Activated naive CD4-positive, alpha-beta T cell treated with anti-CD3 and anti-CD28 coated beads, Interleukin-2, amount 10 ng/mL, durations not matched to agents 7 days and 5 days (primary cell): ENCODE measurements around the gene STK10.
"Not testable (repeated sequence)": the region's sequence is repeated elsewhere in the genome, so short reads cannot be mapped to it uniquely, and the experiment has no call there.

Source experiments
- CTCF ChIA-PET: fragments of 350-600 bp; sonication (Branson Sonifier 250); formaldehyde crosslinking; loops from one replicate; lab custom pipeline; 2021; ENCODE audit warnings: antibody characterized with exemption; lab: Charles Lee
- DNase-seq: peaks from one replicate; pipeline ENCODE4 v3.0.0-alpha.2; 2020
- H3K27ac Mint-ChIP-seq: one replicate; pipeline ENCODE4 v1.8.0; 2021; ENCODE audit warnings: mild to moderate bottlenecking, moderate library complexity, mixed read lengths
- H3K27me3 Mint-ChIP-seq: one replicate; pipeline ENCODE4 v1.8.0; 2021; ENCODE audit warnings: mild to moderate bottlenecking, mixed read lengths
- H3K36me3 Mint-ChIP-seq: one replicate; pipeline ENCODE4 v1.8.0; 2021; ENCODE audit warnings: mixed read lengths
- H3K4me1 Mint-ChIP-seq: one replicate; pipeline ENCODE4 v1.8.0; 2021; ENCODE audit warnings: mixed read lengths
- H3K4me3 Mint-ChIP-seq: one replicate; pipeline ENCODE4 v1.8.0; 2021; ENCODE audit warnings: mild to moderate bottlenecking, moderate library complexity, mixed read lengths
- H3K9me3 Mint-ChIP-seq: one replicate; pipeline ENCODE4 v1.8.0; 2021; ENCODE audit warnings: mixed read lengths

The STK10 gene

GRCh38 chr5:172207511-172207910 is 19.5 kb upstream of the STK10 start:
- Mint-ChIP-seq H3K36me3 (peaks cover 17% of the 10 kb centered on the region), H3K9me3 (no peaks in the 10 kb centered on the region), H3K27ac (no peak overlapping the region), H3K4me1 (peaks cover 4% of the 10 kb centered on the region), H3K27me3 (no peaks in the 10 kb centered on the region), H3K4me3 (no peak overlapping the region)
- DNase-seq = no peak
- CTCF ChIA-PET = no interaction called here

- H3K36me3 Mint-ChIP-seq, H3K27me3 Mint-ChIP-seq, H3K27ac Mint-ChIP-seq, H3K4me1 Mint-ChIP-seq, H3K4me3 Mint-ChIP-seq, H3K9me3 Mint-ChIP-seq, CTCF ChIA-PET, DNase-seq: not testable (repeated sequence)
Measured at GRCh38 chr5:172205984-172206383, 18.0 kb upstream of the STK10 start.

GRCh38 chr5:172200476-172200875 is 12.5 kb upstream of the STK10 start:
- no peak overlapping the region for H3K27ac Mint-ChIP-seq
- no peak overlapping the region for H3K4me3 Mint-ChIP-seq
- H3K27me3 Mint-ChIP-seq = peaks cover 40% of the 10 kb centered on the region
- no peaks in the 10 kb centered on the region for H3K36me3 Mint-ChIP-seq
- DNase-seq = no peak
- H3K9me3 Mint-ChIP-seq = no peaks in the 10 kb centered on the region
- no peaks in the 10 kb centered on the region for H3K4me1 Mint-ChIP-seq
- CTCF ChIA-PET = no interaction called here

- peaks cover 42% of the 10 kb centered on the region for H3K27me3 Mint-ChIP-seq
Measured at GRCh38 chr5:172199446-172199845, 11.4 kb upstream of the STK10 start.

GRCh38 chr5:172197775-172198174 is 9.8 kb upstream of the STK10 start:
- CTCF ChIA-PET = interaction anchor here (0.7 to 1.8 kb wide), 4 partner anchors 9 to 96 kb away, joined by 3 to 6 read pairs (median 4); no protein-coding TSS in a partner anchor

More at GRCh38 chr5:172199446-172199845, 11.4 kb upstream of the STK10 start:
- no peaks in the 10 kb centered on the region for H3K4me1 Mint-ChIP-seq
- DNase-seq = no peak
- no peaks in the 10 kb centered on the region for H3K36me3 Mint-ChIP-seq
- H3K27ac Mint-ChIP-seq = no peak overlapping the region
- H3K9me3 Mint-ChIP-seq = no peaks in the 10 kb centered on the region
- CTCF ChIA-PET = interaction anchor here (0.6 to 1.8 kb wide), 2 partner anchors 11 to 280 kb away, joined by 3 to 6 read pairs; no protein-coding TSS in a partner anchor
- H3K4me3 Mint-ChIP-seq = no peak overlapping the region

GRCh38 chr5:172194985-172195774 is 7.2 kb upstream of the STK10 start:
- peaks cover 46% of the 10 kb centered on the region for H3K27me3 Mint-ChIP-seq
- no peaks in the 10 kb centered on the region for H3K9me3 Mint-ChIP-seq
- H3K4me3 Mint-ChIP-seq = no peak overlapping the region
- no peaks in the 10 kb centered on the region for H3K4me1 Mint-ChIP-seq
- H3K36me3 Mint-ChIP-seq = no peaks in the 10 kb centered on the region
- CTCF ChIA-PET = interaction anchor here (1.0 kb wide), 1 partner anchor 90 kb away, joined by 3 read pairs; no protein-coding TSS in a partner anchor
- DNase-seq = no peak
- H3K27ac Mint-ChIP-seq = no peak overlapping the region

More at GRCh38 chr5:172197775-172198174, 9.8 kb upstream of the STK10 start:
- not testable (repeated sequence) for H3K4me1 Mint-ChIP-seq, H3K9me3 Mint-ChIP-seq, H3K36me3 Mint-ChIP-seq, H3K27ac Mint-ChIP-seq, H3K4me3 Mint-ChIP-seq, DNase-seq
- peaks cover 42% of the 10 kb centered on the region for H3K27me3 Mint-ChIP-seq

GRCh38 chr5:172193872-172194271 is 5.8 kb upstream of the STK10 start, which contains the start of gene EFCAB9:
EFCAB9 (plus strand) TSS chr5:172194172; CDS start chr5:172194173, 1 bp downstream.
- Mint-ChIP-seq H3K4me1 (peaks cover 5% of the 10 kb centered on the region), H3K4me3 (no peak within 1 kb of the TSS), H3K36me3 (no peaks in the 10 kb centered on the region), H3K27me3 (peaks cover 43% of the 10 kb centered on the region), H3K9me3 (no peaks in the 10 kb centered on the region), H3K27ac (no peak within 1 kb of the TSS)
- CTCF ChIA-PET = interaction anchor here (1.0 kb wide), 1 partner anchor 43 kb away, joined by 3 read pairs; no protein-coding TSS in a partner anchor
- DNase-seq = no peak

- peaks cover 20% of the 10 kb centered on the region for H3K27me3 Mint-ChIP-seq
- no peaks in the 10 kb centered on the region for H3K9me3 Mint-ChIP-seq
- H3K36me3 Mint-ChIP-seq = peaks cover 26% of the 10 kb centered on the region
- H3K4me3 Mint-ChIP-seq = no peak overlapping the region
- DNase-seq = no peak
- CTCF ChIA-PET = interaction anchor here (0.6 to 8.2 kb wide), 12 partner anchors 14 to 946 kb away, joined by 3 to 116 read pairs (median 7); partner anchors contain the start of gene FBXW11
- no peak overlapping the region for H3K27ac Mint-ChIP-seq
- peaks cover 17% of the 10 kb centered on the region for H3K4me1 Mint-ChIP-seq
Measured at GRCh38 chr5:172189693-172190296, 1.8 kb upstream of the STK10 start.

- DNase-seq = no peak
Measured at GRCh38 chr5:172188893-172189692, 1.1 kb upstream of the STK10 start.

GRCh38 chr5:172187118-172188032 is 649 bp downstream of the STK10 start:
- Mint-ChIP-seq H3K27ac (peak overlapping the region; percentile 94), H3K27me3 (peaks cover 20% of the 10 kb centered on the region), H3K36me3 (peaks cover 49% of the 10 kb centered on the region), H3K4me3 (peak overlapping the region; percentile 96), H3K4me1 (peaks cover 41% of the 10 kb centered on the region), H3K9me3 (no peaks in the 10 kb centered on the region)
- CTCF ChIA-PET = interaction anchor here (1.0 to 8.2 kb wide), 16 partner anchors 12 to 276 kb away, joined by 3 to 116 read pairs (median 6); no protein-coding TSS in a partner anchor
- peak; percentile 79 for DNase-seq

More at GRCh38 chr5:172188893-172189692, 1.1 kb upstream of the STK10 start:
- H3K9me3 Mint-ChIP-seq = no peaks in the 10 kb centered on the region
- peak overlapping the region; percentile 83 for H3K27ac Mint-ChIP-seq
- H3K4me3 Mint-ChIP-seq = peak overlapping the region; percentile 96
- CTCF ChIA-PET = interaction anchor here (0.6 to 8.2 kb wide), 25 partner anchors 10 to 946 kb away, joined by 3 to 116 read pairs (median 4); partner anchors contain the start of gene FBXW11
- peaks cover 24% of the 10 kb centered on the region for H3K4me1 Mint-ChIP-seq
- H3K27me3 Mint-ChIP-seq = peaks cover 20% of the 10 kb centered on the region
- peaks cover 33% of the 10 kb centered on the region for H3K36me3 Mint-ChIP-seq

GRCh38 chr5:172186114-172186695 is 1.8 kb downstream of the STK10 start:
- Mint-ChIP-seq H3K27ac (peak overlapping the region; percentile 94), H3K9me3 (no peaks in the 10 kb centered on the region), H3K4me3 (peak overlapping the region; percentile 96), H3K27me3 (peaks cover 16% of the 10 kb centered on the region), H3K36me3 (peaks cover 53% of the 10 kb centered on the region), H3K4me1 (peaks cover 51% of the 10 kb centered on the region)
- CTCF ChIA-PET = interaction anchor here (1.3 to 8.2 kb wide), 10 partner anchors 10 to 275 kb away, joined by 3 to 116 read pairs (median 6); no protein-coding TSS in a partner anchor
- DNase-seq = no peak

- DNase-seq = no peak
- Mint-ChIP-seq H3K27me3 (peaks cover 13% of the 10 kb centered on the region), H3K9me3 (no peaks in the 10 kb centered on the region), H3K36me3 (peaks cover 61% of the 10 kb centered on the region), H3K4me3 (peak overlapping the region; percentile 96), H3K27ac (peak overlapping the region; percentile 94), H3K4me1 (peaks cover 62% of the 10 kb centered on the region)
- CTCF ChIA-PET = interaction anchor here (0.6 to 8.2 kb wide), 4 partner anchors 9 to 373 kb away, joined by 3 to 116 read pairs (median 39); no protein-coding TSS in a partner anchor
Measured at GRCh38 chr5:172185096-172185461, 2.9 kb downstream of the STK10 start.
